A673 (cell line): ENCODE results near the gene SYNE1. TPM values are rescaled to one million over a fixed set of nuclear protein-coding genes. Genes with fewer than 3 reads are reported as not detected.

Experiments
- BruUV-seq: library from RNA; stranded (reverse); fragments of 400-500 nt; replicated peaks from 2 replicates; lab custom pipeline; 2021; lab: Mats Ljungman, UMichigan
- CTCF ChIA-PET: fragments of 300-600 bp; sonication (Branson Sonifier 250); formaldehyde crosslinking; loops from one replicate; lab custom pipeline; 2022; ENCODE audit warnings: antibody characterized with exemption; lab: Charles Lee
- POLR2A ChIA-PET: fragments of 300-600 bp; sonication (Branson Sonifier 250); formaldehyde crosslinking; loops from one replicate; lab custom pipeline; 2022; ENCODE audit warnings: antibody characterized with exemption; ENCODE audit not compliant: low non-redundant PET; lab: Charles Lee
- DNase-seq: peaks from one replicate; pipeline ENCODE4 v3.0.0-alpha.2; 2015; ENCODE audit warnings: low spot score
- H3K27ac ChIP-seq: fragments of 200-600 bp; sonication (generic); 2 replicates; pipeline ENCODE4 v1.5.1; 2016; ENCODE audit warnings: mixed run types, low read depth, mild to moderate bottlenecking, mixed read lengths, antibody characterized with exemption, low read length; ENCODE audit not compliant: poor library complexity, severe bottlenecking
- H3K27me3 ChIP-seq: fragments of 200-600 bp; sonication (generic); replicated peaks from 2 replicates; pipeline ENCODE4 v1.6.1; 2017; ENCODE audit warnings: mixed run types, low read depth, mild to moderate bottlenecking, mixed read lengths, antibody characterized with exemption, low read length; ENCODE audit not compliant: insufficient read depth, poor library complexity
- H3K36me3 ChIP-seq: fragments of 200-600 bp; sonication (generic); 2 replicates; pipeline ENCODE4 v1.6.1; 2016; ENCODE audit warnings: mixed run types, mild to moderate bottlenecking, mixed read lengths, antibody characterized with exemption, low read length; ENCODE audit not compliant: insufficient read depth, poor library complexity, severe bottlenecking
- H3K4me1 ChIP-seq: fragments of 200-600 bp; sonication (generic); 2 replicates; pipeline ENCODE4 v1.6.1; 2017; ENCODE audit warnings: mixed run types, mild to moderate bottlenecking, mixed read lengths, antibody characterized with exemption, low read length; ENCODE audit not compliant: insufficient read depth, poor library complexity, severe bottlenecking
- H3K4me3 ChIP-seq: fragments of 200-600 bp; sonication (generic); 2 replicates; pipeline ENCODE4 v1.5.1; 2016; ENCODE audit warnings: low read depth, mixed run types, mild to moderate bottlenecking, mixed read lengths, low read length; ENCODE audit not compliant: poor library complexity, severe bottlenecking
- H3K9me3 ChIP-seq: fragments of 200-600 bp; sonication (generic); 2 replicates; pipeline ENCODE4 v1.6.1; 2016; ENCODE audit warnings: mixed run types, low read depth, mild to moderate bottlenecking, mixed read lengths, antibody characterized with exemption, low read length; ENCODE audit not compliant: poor library complexity, severe bottlenecking
- EZH2 ChIP-seq: fragments of 200-600 bp; sonication (generic); IDR thresholded peaks from 2 replicates; pipeline ENCODE4 v1.6.1; 2017; ENCODE audit warnings: borderline replicate concordance, low read depth, mild to moderate bottlenecking, mixed read lengths, antibody characterized with exemption, low read length; ENCODE audit not compliant: poor library complexity, severe bottlenecking
- intact Hi-C: fragments of 100-400 bp; cut with micrococcal nuclease; formaldehyde crosslinking; loops from one replicate; pipeline ENCODE4 v1.10.0; 2022; ENCODE audit not compliant: unreplicated experiment
- total RNA-seq: library from RNA; stranded (reverse); gene quantifications from 2 replicates; pipeline ENCODE4 v1.2.3, GENCODE V29; 2021
- TF ChIP-seq, protein P1 (sequence below): fragments of 300-800, 200-600 bp; sonication (generic); conservative IDR thresholded peaks from 2 replicates; pipeline ENCODE4 v1.5.1; 2017; ENCODE audit warnings: low read depth, mild to moderate bottlenecking, antibody characterized with exemption, low read length, moderate library complexity, mixed read lengths

Gene SYNE1
- total RNA-seq, 1 experiment from 2014 or later: 12.1 TPM

GRCh38 chr6:152391179-152391880 lies 245.8 kb downstream of the SYNE1 start:
- no TSS peak for BruUV-seq
- no peaks in the 10 kb centered on the region for H3K4me1 ChIP-seq
- ChIA-PET POLR2A (no interaction called here), CTCF (no interaction called here)
- no peak overlapping the region for H3K4me3 ChIP-seq
- no peaks in the 10 kb centered on the region for H3K36me3 ChIP-seq
- no peaks in the 10 kb centered on the region for H3K27me3 ChIP-seq
- intact Hi-C loops: no loop called here
- TF ChIP-seq, protein P1, sequence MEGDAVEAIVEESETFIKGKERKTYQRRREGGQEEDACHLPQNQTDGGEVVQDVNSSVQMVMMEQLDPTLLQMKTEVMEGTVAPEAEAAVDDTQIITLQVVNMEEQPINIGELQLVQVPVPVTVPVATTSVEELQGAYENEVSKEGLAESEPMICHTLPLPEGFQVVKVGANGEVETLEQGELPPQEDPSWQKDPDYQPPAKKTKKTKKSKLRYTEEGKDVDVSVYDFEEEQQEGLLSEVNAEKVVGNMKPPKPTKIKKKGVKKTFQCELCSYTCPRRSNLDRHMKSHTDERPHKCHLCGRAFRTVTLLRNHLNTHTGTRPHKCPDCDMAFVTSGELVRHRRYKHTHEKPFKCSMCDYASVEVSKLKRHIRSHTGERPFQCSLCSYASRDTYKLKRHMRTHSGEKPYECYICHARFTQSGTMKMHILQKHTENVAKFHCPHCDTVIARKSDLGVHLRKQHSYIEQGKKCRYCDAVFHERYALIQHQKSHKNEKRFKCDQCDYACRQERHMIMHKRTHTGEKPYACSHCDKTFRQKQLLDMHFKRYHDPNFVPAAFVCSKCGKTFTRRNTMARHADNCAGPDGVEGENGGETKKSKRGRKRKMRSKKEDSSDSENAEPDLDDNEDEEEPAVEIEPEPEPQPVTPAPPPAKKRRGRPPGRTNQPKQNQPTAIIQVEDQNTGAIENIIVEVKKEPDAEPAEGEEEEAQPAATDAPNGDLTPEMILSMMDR: no peak
- H3K9me3 ChIP-seq: no peaks in the 10 kb centered on the region
- no peak overlapping the region for H3K27ac ChIP-seq
- no peak for DNase-seq

GRCh38 chr6:152387091-152387490 lies 250.1 kb downstream of the SYNE1 start:
- intact Hi-C loops: no loop called here
- CTCF ChIA-PET: no interaction called here

GRCh38 chr6:152386131-152386530 lies 251.0 kb downstream of the SYNE1 start:
- DNase-seq: no peak
- no peak for TF ChIP-seq EZH2
- TF ChIP-seq, protein P1: no peak
- no TSS peak for BruUV-seq
- intact Hi-C loops: no loop called here
- ChIA-PET POLR2A (no interaction called here), CTCF (no interaction called here)
- Histone ChIP-seq H3K27me3 (no peaks in the 10 kb centered on the region), H3K36me3 (no peaks in the 10 kb centered on the region), H3K9me3 (no peaks in the 10 kb centered on the region), H3K4me1 (peaks cover 6% of the 10 kb centered on the region), H3K27ac (no peak overlapping the region), H3K4me3 (no peak overlapping the region)

More at GRCh38 chr6:152387091-152387490, 250.1 kb downstream of the SYNE1 start:
- H3K9me3 ChIP-seq: no peaks in the 10 kb centered on the region
- no peak overlapping the region for H3K27ac ChIP-seq
- no peak overlapping the region for H3K4me3 ChIP-seq
- H3K4me1 ChIP-seq: no peaks in the 10 kb centered on the region
- TF ChIP-seq, protein P1: no peak
- TF ChIP-seq EZH2: no peak
- no peaks in the 10 kb centered on the region for H3K36me3 ChIP-seq
- no peaks in the 10 kb centered on the region for H3K27me3 ChIP-seq
- BruUV-seq: no TSS peak
- POLR2A ChIA-PET: no interaction called here
- DNase-seq: no peak
